ENCODE results near the gene LCP1.

GRCh38 chr13:46179491-46179908 is 2.5 kb downstream of the LCP1 start:
- TF ChIP-seq YY1 (IDR thresholded peaks at IDR 0.05; ENCODE audit: insufficient read depth, insufficient read length), result no peak
- no peak for TF ChIP-seq ZNF274 (IDR thresholded peaks at IDR 0.05; ENCODE audit: low read depth, low read length)
- no peak for TF ChIP-seq SUZ12 (IDR thresholded peaks at IDR 0.05; ENCODE audit: extremely low read depth, insufficient read depth, insufficient read length)
